Adrenal gland (tissue), 5 donors: ENCODE measurements around the gene ARHGAP40.

ENCODE experiments used
- POLR2A ChIP-seq, 2 donors: fragments of 450-650 bp; IDR thresholded peaks; one replicate each; pipeline ENCODE4 v1.6.1; 2017; ENCODE audit warnings: antibody characterized with exemption in 2 of 2, mild to moderate bottlenecking in 2 of 2, moderate library complexity in 1 of 2
- TF ChIP-seq, protein P1 (sequence below), 6 experiments: fragments of 450-650 bp in 4 of 6; fragments of 200-600 bp in 2 of 6; sonication (generic) in 1 of 6; IDR thresholded peaks; 1 replicate in 5 of 6; 2 replicates in 1 of 6; pipeline versions ENCODE4 v1.5.1 to v1.8.0; 2016 to 2021; ENCODE audit warnings: antibody characterized with exemption in 6 of 6, mild to moderate bottlenecking in 2 of 6, moderate library complexity in 1 of 6
- donor health status: DM: no; HTN: no; CAD: no.

DNA sequence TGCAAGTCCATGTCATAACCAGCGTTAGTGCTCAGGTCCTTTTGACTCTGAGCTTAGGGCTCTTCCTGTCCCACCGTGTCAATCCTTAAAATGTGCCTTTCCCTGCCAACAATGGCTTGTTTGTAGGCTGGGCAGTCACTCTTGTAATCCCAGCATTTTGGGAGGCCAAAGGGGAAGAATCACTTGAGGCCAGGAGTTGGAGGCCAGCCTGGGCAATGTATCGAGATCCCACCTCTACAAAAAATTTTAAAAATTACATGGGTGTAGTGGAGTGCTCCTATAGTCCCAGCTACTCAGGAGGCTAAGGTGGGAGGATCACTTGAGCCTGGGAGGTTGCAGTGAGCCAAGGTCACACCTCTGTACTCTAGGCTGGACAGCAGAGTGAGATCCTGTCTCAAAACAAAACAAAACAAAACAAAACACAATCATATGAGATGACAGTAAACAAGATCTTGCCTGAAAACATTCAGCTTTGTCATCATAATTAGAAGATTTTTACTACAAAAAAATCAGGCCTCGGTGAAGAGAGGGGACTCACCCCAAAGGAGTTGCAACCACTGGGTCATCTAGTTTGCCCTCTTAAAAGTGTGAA, 70.2 kb downstream of the ARHGAP40 start:
- TF ChIP-seq, protein P1, sequence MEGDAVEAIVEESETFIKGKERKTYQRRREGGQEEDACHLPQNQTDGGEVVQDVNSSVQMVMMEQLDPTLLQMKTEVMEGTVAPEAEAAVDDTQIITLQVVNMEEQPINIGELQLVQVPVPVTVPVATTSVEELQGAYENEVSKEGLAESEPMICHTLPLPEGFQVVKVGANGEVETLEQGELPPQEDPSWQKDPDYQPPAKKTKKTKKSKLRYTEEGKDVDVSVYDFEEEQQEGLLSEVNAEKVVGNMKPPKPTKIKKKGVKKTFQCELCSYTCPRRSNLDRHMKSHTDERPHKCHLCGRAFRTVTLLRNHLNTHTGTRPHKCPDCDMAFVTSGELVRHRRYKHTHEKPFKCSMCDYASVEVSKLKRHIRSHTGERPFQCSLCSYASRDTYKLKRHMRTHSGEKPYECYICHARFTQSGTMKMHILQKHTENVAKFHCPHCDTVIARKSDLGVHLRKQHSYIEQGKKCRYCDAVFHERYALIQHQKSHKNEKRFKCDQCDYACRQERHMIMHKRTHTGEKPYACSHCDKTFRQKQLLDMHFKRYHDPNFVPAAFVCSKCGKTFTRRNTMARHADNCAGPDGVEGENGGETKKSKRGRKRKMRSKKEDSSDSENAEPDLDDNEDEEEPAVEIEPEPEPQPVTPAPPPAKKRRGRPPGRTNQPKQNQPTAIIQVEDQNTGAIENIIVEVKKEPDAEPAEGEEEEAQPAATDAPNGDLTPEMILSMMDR (IDR thresholded peaks at IDR 0.05), result no peak
- TF ChIP-seq POLR2A (IDR thresholded peaks at IDR 0.05), result no peak
